GM18909 (cell line): Measurements from ENCODE around the gene ZFYVE1.
"Not testable (repeated sequence)": the region's sequence is repeated elsewhere in the genome, so short reads cannot be mapped to it uniquely, and the experiment has no call there.

ENCODE experiments used
- ATAC-seq: cut with Tn5 transposase; IDR thresholded peaks from one replicate; pipeline ENCODE4 v1.9.1; 2021; ENCODE audit warnings: mild to moderate bottlenecking; ENCODE audit not compliant: unreplicated experiment, poor library complexity

ZFYVE1 gene

DNA sequence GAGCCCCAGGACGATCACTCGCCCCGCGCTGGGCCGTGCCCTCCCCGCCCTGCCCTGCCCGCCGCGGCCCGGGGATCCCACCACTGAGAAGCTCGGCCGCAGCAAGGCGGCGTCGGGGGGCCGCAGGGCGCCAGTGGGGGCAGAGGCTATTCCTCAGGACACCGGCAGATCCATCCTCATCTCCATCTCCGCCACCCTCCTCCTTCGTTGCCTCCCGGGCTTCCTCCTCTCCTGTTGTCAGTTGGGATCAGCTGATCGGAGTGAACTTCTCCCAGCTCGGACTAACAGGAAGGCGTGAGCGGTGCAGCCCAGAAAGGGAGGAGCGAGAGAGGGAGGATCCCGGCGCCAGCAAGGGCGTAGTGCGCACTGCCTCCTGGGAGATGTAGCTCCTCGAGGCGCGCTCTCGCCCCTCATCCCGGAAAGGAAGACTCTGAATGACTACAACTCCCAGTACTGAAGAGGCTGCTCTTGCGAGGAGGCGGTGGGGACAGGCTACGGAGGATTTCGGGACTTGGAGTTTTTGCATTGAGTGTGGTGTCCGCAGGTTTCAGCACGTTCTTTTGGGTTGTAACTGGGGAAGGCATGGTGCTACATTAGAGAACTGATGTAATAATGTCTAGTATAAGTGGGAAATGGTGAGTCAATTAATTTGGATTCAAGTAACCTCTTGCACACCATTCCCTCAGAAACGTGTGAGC is at the start of gene ZFYVE1:
Gene ZFYVE1, minus strand, starts transcription at position 262 of the 698 bp plus-strand sequence. CDS start 2,598 bp downstream, outside the sequence.
- peak; percentile 95 for ATAC-seq

DNA sequence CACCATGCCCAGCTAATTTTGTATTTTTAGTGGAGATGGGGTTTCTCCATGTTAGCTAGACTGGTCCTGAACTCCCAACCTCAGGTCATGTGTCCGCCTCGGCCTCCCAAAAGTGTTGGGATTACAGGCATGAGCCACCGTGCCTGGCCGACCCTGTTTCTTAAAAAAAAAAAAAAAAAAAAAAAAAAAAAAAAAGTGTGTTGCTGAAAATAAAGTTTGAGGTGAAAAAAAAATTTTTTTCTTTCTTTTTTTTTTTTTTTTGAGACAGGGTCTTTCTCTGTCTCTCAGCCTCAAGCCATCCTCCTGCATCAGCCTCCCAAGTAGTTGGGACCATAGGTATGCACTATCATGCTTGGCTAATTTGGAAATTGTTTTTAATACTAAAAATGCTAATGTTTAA is 42.7 kb upstream of the ZFYVE1 start:
- ATAC-seq: no peak

GRCh38 chr14:73058922-73059673 is 32.2 kb upstream of the ZFYVE1 start:
- peak; percentile 6 for ATAC-seq

DNA sequence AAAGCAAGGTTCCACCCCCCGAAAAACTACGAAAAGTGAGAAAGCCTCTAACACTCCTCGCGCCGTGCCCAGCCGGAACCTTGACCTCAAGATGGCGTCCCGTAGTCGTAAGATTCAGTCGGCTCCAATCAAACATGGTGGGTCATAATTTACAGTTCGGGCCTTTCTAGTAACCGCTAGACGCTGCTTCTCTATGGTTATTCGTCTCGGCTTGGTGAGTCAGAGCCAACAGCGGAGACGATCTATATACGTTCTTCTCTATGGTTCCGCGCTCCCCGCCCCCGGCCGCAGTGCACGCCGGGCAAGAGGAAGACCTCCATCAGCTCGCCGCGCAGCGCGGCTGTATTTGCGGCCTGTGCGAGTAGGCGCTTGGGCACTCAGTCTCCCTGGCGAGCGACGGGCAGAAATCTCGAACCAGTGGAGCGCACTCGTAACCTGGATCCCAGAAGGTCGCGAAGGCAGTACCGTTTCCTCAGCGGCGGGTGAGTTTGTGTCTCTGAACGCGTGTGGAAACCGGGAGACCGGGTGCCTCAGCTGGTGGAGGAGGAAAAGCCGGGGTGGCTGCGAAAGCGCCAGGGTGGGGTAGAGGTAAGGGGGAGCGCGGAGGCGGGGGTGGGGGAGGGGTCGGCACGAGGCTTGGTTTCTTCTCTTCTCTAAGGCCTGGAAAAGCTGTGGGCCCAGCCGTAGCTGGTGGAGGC is 31.5 kb upstream of the ZFYVE1 start, which contains the start of gene RBM25:
Gene RBM25, plus strand, starts transcription at position 311 of the 698 bp plus-strand sequence. CDS start 13,108 bp downstream, outside the sequence.
- peak; percentile 96 for ATAC-seq

DNA sequence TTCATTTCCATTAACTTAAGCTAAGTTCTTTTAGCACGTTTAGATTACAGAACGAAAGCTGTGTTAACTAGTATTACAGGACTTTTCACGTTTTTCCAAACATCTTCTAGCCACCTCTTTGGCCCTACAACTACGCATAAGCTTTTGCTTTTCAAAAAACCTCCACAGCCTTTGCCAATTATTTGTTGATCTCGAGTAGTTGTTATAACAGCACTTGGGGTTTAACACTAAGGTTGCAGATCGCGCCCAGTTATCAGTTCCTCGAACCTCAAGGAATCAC is 31.0 kb upstream of the ZFYVE1 start:
- ATAC-seq: no peak

GRCh38 chr14:73055251-73055650 is 28.3 kb upstream of the ZFYVE1 start:
- ATAC-seq: no peak

DNA sequence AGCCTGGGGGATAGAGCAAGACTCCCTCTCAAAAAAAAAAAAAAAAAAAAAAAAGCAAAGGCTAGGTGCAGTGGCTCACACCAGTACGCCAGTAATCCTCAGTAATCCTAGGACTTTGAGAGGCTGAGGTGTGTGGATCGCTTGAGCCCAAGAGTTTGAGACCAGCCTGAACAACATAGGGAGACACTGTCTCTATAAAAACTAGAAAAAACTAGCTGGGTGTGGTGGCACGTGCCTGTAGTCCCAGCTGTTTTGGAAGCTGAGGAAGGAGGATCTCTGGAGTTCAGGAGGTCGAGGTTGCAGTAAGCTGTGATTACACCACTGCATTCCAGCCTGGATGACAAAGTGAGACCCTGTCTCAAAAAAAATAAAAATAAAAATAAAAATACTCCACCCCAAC is 22.5 kb upstream of the ZFYVE1 start:
- no peak for ATAC-seq

DNA sequence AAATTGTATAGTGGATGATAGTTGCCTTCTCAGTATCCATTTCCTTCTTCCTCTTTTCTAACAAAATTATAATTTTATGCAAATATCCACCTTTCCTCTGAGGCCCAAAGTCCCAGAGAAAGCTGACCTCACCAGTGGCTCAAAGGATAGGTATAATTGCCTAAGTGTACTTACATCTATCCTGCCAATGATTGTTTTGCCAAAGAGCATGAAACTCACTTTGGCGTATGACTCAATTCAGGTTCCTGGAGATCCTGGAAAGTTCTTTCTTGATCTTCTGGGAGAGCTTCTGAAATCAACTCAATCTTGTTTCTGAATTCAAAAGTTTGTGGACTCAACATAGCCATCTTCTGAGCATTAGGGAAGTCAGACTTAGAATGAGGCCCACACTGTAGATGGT is 20.9 kb upstream of the ZFYVE1 start:
- ATAC-seq: no peak

DNA sequence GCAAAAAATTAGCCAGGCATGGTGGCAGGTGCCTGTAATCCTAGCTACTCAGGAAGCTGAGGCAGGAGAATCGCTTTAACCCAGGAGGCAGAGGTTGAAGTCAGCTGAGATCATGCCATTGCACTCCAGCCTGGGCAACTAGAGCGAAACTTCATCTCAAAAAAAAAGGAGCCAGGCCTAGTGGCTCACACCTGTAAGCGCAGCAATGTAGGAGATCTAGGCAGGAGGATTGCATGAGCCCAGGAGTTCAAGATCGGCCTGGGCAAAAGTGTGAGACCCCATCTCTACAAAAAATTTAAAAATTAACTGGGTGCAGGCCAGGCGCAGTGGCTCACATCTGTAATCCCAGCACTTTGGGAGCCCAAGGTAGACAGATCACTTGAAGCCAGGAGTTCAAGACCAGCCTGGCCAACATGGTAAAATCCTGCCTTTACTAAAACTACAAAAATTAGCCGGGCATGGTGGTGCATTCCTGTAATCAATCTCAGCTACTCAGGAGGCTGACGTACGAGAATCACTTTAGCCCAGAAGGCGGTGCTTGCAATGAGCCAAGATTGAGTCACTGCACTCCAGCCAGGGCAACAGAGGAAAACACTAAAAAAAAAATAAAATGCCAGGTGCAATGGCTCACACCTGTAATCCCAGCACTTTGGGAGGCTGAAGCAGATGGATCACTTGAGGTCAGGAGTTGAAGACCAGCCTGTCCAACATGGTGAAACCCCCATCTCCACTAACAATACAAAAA is 10.0 kb upstream of the ZFYVE1 start:
- not testable (repeated sequence) for ATAC-seq

DNA sequence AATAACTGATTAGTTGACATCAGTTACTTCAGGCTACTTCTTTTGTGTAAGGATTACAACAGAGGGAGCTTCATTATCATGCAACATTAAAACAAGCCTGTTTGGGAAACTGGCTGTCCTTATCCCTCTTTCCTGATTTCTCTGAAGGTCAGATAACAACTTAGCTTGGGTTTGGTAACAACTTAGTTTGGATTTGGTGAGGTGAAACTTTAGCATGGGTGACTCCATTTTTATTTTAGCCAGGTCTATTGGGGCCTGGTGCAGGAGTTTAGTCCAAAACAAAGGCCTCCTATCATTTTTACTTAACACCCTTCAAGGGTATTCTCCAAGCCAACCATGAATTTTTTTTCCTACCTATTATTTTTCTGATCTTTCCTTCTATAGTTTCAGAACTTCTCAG is 1.1 kb upstream of the ZFYVE1 start:
- no peak for ATAC-seq

GRCh38 chr14:73027546-73027945 is 640 bp upstream of the ZFYVE1 start:
- no peak for ATAC-seq

DNA sequence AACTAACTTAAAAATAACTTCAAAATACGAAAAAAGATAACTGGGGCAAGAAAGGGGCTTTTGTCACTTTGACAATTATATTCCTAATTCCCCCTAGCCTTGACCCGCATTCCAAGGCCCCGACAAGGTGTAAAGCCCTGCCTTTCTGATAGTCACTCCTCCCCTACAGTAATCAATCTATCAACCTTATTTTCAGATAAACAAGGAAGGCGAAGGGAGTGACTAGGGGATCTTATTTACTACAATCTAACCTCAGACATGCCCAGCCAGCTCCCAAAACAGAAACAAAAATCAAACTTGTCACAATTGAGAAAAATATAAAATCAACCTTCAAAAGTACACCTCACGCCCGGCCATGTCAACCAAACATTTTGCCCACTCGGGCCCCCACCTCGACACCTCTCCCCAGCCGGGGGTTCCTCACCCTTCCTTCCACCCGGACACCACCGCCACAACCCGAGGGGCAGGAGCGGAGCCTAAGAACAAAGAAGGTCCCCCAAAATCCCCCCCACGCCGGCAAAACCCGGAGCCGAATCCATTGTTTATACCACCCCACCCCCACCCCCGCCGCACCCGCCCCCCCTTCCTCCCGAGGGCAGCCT is 562 bp downstream of the ZFYVE1 start:
- no peak for ATAC-seq

- no peak for ATAC-seq
Measured at GRCh38 chr14:73025544-73025943, 1.4 kb downstream of the ZFYVE1 start.

DNA sequence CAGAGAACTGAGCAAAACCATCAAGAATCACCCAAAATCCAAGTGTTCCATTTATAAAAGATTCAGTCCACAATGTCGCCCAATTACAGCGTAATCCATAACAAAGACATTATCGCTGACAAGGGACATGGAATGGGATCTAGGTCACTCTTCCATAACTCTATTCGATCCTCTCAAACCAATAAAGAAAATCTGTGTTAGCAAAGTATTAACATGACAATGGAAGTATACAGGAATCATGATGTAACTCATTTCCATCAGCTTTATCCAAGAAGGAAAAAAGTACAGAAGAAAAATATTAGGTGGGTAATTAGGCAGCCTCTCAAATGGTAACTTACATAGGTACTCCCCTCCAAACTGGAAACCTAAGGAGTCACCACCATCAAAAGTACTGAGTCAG is 4.9 kb downstream of the ZFYVE1 start:
- ATAC-seq: no peak

- ATAC-seq: not testable (repeated sequence)
Measured at GRCh38 chr14:73016011-73016410, 10.9 kb downstream of the ZFYVE1 start.

DNA sequence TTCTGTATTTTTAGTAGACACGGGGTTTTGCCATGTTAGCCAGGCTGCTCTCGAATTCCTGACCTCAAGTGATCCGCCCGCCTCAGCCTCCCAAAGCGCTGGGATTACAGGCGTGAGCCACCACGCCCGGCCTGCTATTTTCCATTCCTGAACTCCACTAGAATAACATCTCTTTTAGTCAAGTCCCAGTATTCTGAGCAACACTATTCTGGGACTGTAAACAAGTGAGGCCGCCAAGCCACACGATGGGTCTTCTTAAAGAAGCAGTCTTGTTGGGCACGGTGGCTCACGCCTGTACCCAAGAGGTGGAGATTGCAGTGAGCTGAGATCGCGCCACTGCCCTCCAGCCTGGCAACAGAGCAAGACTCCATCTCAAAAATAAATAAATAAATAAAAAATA is 11.4 kb downstream of the ZFYVE1 start:
- ATAC-seq: not testable (repeated sequence)

DNA sequence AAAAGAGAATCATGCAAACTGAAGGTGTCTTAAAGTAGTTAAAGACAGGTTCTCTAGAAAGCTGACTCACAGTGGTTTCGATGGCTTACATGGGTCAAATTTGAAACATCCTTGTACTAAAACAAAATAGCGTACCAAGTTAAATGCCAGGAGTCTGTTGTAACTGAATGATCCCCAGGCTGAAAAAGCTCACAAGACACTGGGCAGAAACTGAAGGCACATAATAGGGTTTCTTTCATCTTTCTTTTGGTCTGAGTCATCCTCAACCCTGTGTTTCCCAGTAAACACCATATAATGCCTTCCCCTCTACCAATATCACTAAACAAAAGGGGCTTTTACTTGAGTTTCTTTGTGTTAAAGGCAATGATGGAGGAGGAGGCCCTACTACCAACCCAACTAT is 12.8 kb downstream of the ZFYVE1 start:
- peak; percentile 66 for ATAC-seq

DNA sequence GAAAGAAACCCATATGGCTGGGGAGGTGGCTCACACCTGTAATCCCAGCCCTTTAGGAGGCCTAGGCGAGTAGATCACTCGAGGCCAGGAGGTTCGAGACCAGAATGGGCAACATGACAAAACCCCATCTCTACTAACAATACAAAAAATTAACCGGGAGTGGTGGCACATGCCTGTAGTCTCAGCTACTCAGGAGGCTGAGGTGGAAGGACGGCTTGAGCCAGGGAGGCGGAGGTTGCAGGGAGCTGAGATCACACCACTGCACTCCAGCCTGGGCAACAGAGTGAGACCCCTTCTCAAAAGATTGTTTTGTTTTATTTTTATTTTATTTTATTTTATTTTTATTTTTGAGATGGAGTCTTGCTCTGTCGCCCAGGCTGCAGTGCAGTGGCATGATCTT is 15.7 kb downstream of the ZFYVE1 start:
- not testable (repeated sequence) for ATAC-seq

DNA sequence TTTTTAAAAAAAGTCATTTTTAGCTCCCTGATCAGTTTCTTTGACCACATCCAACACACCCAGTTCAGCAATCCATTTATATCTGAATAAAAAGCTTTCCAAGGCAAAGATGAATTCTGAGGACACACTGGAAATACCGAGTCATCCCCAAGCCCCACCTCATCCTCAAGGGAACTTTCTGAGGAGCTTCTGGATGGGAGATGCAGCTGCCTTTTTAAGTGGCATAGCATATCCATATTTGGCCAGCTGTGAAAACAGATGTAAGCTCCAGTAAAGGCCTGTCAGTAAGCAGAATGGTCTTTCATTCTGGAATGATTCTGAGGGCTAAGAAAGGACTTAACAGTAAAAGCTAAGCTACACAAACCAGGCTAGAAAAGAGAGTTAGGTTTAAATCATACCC is 18.4 kb downstream of the ZFYVE1 start:
- ATAC-seq: no peak

DNA sequence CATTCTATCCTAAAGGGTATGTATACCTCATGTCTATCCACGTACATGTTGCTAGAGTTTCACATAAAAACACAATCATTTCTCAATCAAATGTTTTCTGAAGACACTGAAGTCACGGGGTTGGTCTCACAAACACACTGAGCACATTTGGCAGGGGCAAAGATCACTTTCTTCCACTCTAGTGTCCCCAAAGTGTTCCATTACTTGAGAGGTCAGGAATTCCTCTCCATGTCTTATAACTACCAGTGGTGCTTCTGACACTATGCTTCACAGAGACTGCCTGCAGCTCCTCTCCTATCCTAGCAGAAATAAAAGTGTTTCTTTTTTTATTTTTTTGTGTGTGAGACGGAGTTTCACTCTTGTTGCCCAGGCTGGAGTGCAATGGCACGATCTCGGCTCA is 19.1 kb downstream of the ZFYVE1 start:
- no peak for ATAC-seq
